HL-60 (cell line): ENCODE data around the gene UBE2J2.

ENCODE experiments used
- DNase-seq, 2 experiments: peaks; one replicate each; pipeline ENCODE4 v3.0.0-alpha.2; 2010 to 2020; ENCODE audit warnings: low read depth in 1 of 2, low spot score in 1 of 2
- H3K27ac ChIP-seq: fragments of 250-450 bp; sonication (Bioruptor Pico); replicated peaks from 2 replicates; pipeline ENCODE4 v1.5.1; 2020; ENCODE audit warnings: mild to moderate bottlenecking, moderate library complexity
- H3K27me3 ChIP-seq: fragments of 250-450 bp; sonication (Bioruptor Pico); 2 replicates; pipeline ENCODE4 v1.5.1; 2021; ENCODE audit warnings: mild to moderate bottlenecking, moderate library complexity; ENCODE audit not compliant: insufficient read depth, poor library complexity, severe bottlenecking
- H3K4me3 ChIP-seq: replicated peaks from 2 replicates; pipeline ENCODE4 v1.5.1; 2011; ENCODE audit warnings: mild to moderate bottlenecking, control low read depth, low read length; ENCODE audit not compliant: insufficient read depth
- GABPA ChIP-seq: IDR thresholded peaks from 2 replicates; pipeline ENCODE4 v1.6.1; 2012; ENCODE audit warnings: low read depth
- POLR2AphosphoS5 ChIP-seq: IDR thresholded peaks from 2 replicates; pipeline ENCODE4 v1.6.1; 2012; ENCODE audit warnings: low read depth
- SPI1 ChIP-seq: IDR thresholded peaks from 2 replicates; pipeline ENCODE4 v1.6.1; 2012; ENCODE audit warnings: low read depth, mild to moderate bottlenecking, borderline replicate concordance
- TF ChIP-seq, protein P1 (sequence below): IDR thresholded peaks from one replicate; pipeline ENCODE4 v1.5.1; 2011; ENCODE audit warnings: low read length, control low read depth, inconsistent platforms; ENCODE audit not compliant: insufficient read depth
- TF ChIP-seq, protein P2 (sequence below): IDR thresholded peaks from 2 replicates; pipeline ENCODE4 v1.6.1; 2012; ENCODE audit warnings: low read depth; ENCODE audit not compliant: insufficient replicate concordance

The UBE2J2 gene

DNA sequence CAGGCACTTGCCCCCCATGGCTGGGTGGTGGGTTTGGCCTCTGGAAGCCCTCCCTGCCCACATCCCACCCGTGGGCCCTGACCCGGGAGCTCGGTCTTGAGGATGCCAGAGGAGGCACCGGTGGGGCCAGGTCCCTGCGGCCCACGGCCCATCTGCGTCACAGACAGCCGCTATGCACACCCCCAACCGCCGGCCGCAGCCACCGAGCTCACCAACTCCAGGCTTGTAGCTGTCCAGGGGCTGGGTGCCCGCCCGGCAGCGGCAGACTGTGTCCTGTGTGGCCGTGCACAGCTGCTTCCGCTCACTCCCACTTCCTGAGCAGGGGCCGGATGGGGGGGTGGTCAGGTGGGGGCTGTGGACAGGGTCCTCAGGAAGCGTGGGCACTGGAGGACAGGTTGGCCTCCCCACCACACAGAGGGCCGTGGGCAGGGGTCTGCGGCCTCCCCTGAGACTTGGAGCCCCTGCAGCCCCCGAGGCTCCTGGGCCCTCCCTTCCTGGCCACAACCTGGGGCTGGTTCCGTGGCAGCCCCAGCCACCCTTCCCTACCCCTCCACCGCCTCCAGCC is 60.8 kb downstream of the UBE2J2 start:
- H3K27me3 ChIP-seq = peaks cover 5% of the 10 kb centered on the region
- no peak overlapping the region for H3K4me3 ChIP-seq
- peak in 1 of 2 experiments; percentile 48 for DNase-seq
- TF ChIP-seq, protein P1, sequence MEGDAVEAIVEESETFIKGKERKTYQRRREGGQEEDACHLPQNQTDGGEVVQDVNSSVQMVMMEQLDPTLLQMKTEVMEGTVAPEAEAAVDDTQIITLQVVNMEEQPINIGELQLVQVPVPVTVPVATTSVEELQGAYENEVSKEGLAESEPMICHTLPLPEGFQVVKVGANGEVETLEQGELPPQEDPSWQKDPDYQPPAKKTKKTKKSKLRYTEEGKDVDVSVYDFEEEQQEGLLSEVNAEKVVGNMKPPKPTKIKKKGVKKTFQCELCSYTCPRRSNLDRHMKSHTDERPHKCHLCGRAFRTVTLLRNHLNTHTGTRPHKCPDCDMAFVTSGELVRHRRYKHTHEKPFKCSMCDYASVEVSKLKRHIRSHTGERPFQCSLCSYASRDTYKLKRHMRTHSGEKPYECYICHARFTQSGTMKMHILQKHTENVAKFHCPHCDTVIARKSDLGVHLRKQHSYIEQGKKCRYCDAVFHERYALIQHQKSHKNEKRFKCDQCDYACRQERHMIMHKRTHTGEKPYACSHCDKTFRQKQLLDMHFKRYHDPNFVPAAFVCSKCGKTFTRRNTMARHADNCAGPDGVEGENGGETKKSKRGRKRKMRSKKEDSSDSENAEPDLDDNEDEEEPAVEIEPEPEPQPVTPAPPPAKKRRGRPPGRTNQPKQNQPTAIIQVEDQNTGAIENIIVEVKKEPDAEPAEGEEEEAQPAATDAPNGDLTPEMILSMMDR = no peak
- TF ChIP-seq SPI1 (no peak), GABPA (no peak), POLR2AphosphoS5 (peak; percentile 63; the same call in 1 of the 2 replicates)
- TF ChIP-seq, protein P2, sequence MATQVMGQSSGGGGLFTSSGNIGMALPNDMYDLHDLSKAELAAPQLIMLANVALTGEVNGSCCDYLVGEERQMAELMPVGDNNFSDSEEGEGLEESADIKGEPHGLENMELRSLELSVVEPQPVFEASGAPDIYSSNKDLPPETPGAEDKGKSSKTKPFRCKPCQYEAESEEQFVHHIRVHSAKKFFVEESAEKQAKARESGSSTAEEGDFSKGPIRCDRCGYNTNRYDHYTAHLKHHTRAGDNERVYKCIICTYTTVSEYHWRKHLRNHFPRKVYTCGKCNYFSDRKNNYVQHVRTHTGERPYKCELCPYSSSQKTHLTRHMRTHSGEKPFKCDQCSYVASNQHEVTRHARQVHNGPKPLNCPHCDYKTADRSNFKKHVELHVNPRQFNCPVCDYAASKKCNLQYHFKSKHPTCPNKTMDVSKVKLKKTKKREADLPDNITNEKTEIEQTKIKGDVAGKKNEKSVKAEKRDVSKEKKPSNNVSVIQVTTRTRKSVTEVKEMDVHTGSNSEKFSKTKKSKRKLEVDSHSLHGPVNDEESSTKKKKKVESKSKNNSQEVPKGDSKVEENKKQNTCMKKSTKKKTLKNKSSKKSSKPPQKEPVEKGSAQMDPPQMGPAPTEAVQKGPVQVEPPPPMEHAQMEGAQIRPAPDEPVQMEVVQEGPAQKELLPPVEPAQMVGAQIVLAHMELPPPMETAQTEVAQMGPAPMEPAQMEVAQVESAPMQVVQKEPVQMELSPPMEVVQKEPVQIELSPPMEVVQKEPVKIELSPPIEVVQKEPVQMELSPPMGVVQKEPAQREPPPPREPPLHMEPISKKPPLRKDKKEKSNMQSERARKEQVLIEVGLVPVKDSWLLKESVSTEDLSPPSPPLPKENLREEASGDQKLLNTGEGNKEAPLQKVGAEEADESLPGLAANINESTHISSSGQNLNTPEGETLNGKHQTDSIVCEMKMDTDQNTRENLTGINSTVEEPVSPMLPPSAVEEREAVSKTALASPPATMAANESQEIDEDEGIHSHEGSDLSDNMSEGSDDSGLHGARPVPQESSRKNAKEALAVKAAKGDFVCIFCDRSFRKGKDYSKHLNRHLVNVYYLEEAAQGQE = peak; percentile 77
- H3K27ac ChIP-seq = no peak overlapping the region

DNA sequence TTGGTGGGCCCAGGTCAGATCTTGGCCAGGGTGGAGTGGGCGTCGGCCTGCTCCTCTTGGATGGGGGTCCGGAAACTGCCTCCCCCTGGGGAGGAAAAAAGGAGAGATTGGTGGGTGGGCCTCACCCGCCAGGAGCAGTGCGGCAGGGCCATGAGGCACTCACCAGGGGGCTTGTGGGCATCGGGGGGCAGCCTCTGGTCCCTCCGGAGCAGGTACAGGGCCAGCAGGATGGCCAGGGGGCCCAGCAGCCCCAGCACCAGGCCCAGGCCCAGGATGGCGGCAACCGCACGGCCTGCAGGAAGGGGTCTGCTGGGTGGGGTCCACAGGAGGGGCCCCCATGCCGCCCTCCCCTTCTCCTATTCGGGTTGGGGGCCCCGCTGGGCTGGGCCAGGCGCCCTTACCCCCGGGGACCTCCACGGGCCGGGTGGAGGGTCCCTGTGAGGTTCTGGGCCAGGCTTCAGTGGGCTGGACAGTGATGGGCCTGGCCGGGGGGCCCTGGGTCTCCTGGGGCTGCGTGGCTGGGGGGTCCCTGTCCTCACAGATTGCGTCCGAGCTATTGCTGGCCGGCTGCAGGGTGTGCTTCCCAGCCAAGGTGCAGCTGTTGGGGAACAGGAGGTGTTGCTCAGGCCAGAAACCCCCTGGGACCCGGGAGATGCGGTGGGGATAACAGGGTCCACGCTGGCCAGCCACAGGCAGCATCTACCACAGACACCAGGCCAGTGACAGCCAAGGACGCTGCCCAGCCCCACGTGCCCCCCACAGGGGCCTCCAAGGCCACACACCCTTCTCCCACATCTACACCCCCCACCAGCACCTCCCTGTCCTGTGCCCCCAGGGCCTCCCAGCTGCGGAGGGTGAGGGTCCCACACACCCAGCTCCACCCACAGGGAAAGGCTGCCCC is 61.9 kb downstream of the UBE2J2 start:
- peaks cover 15% of the 10 kb centered on the region for H3K27me3 ChIP-seq

More for the DNA sequence above, 61.9 kb downstream of the UBE2J2 start:
- no peak for DNase-seq
- H3K4me3 ChIP-seq = no peak overlapping the region
- TF ChIP-seq SPI1 (no peak), GABPA (no peak), POLR2AphosphoS5 (no peak)
- TF ChIP-seq, protein P2 = no peak
- TF ChIP-seq, protein P1 = no peak
- H3K27ac ChIP-seq = no peak overlapping the region
